Lung (tissue), 12 donors: Measurements from ENCODE around the gene IFTAP. TPM values are rescaled to one million over a fixed set of nuclear protein-coding genes. Genes with fewer than 3 reads are reported as not detected.
A peak's percentile ranks its signal among the peaks of the same experiment; 100 is the strongest.

Experiments used
- ATAC-seq: fragments of 200-7000 bp; cut with Tn5 transposase; one replicate; pipeline ENCODE4 v1.9.1; 2020; ENCODE audit warnings: moderate number of reproducible peaks; ENCODE audit not compliant: insufficient read depth, low FRiP score
- DNase-seq, 3 donors: peaks; one replicate each; pipeline ENCODE4 v3.0.0-alpha.2; 2013 to 2017
- H3K27ac ChIP-seq, 2 donors: one replicate each; pipeline ENCODE4 v1.5.1; 2013; ENCODE audit warnings: mild to moderate bottlenecking in 2 of 2, moderate library complexity in 2 of 2, control low read depth in 1 of 2, inconsistent platforms in 1 of 2, low read depth in 1 of 2, low read length in 1 of 2
- H3K27me3 ChIP-seq, 3 donors: one replicate each; pipeline ENCODE4 v1.5.1; 2013; ENCODE audit warnings: low read length in 2 of 3; ENCODE audit not compliant: control insufficient read depth in 3 of 3, insufficient read depth in 3 of 3
- H3K36me3 ChIP-seq, 4 donors: one replicate each; pipeline ENCODE4 v1.5.1; 2013; ENCODE audit warnings: low read length in 4 of 4, mild to moderate bottlenecking in 1 of 4, moderate library complexity in 1 of 4; ENCODE audit not compliant: control insufficient read depth in 4 of 4, insufficient read depth in 4 of 4
- H3K4me1 ChIP-seq, 5 donors: one replicate each; pipeline ENCODE4 v1.5.1; 2013; ENCODE audit warnings: low read length in 5 of 5, mild to moderate bottlenecking in 2 of 5, moderate library complexity in 1 of 5; ENCODE audit not compliant: control insufficient read depth in 5 of 5, insufficient read depth in 5 of 5
- H3K4me3 ChIP-seq: one replicate; pipeline ENCODE4 v1.5.1; 2013; ENCODE audit warnings: mild to moderate bottlenecking, control low read depth, moderate library complexity
- H3K9ac ChIP-seq, 2 donors: one replicate each; pipeline ENCODE4 v1.5.1; 2013; ENCODE audit warnings: low read length in 2 of 2, control low read depth in 1 of 2; ENCODE audit not compliant: insufficient read depth in 1 of 2
- H3K9me3 ChIP-seq, 4 donors: one replicate each; pipeline ENCODE4 v1.5.1; 2013; ENCODE audit warnings: low read length in 3 of 4, mild to moderate bottlenecking in 1 of 4, moderate library complexity in 1 of 4; ENCODE audit not compliant: control insufficient read depth in 4 of 4, insufficient read depth in 3 of 4
- WGBS, 2 donors: extraction: QIAGEN DNeasy Blood & Tissue Kit; methylation state at CpG; one replicate each; pipeline ENCODE4 v1.1.7; 2013; 5-methylcytosine and 5-hydroxymethylcytosine counted together
- polyA plus RNA-seq, 2 donors: library from polyadenylated mRNA; stranded (reverse); fragments of 200-250 nt; gene quantifications; one replicate each; pipeline ENCODE4 v1.2.1, GENCODE V29; 2013
- total RNA-seq, 2 donors: library from RNA; depleted of rRNA in 1 of 2; stranded (reverse); fragments of >200 nt in 1 of 2; gene quantifications; one replicate each; pipeline ENCODE4 v1.2.1, GENCODE V29; 2014 to 2021
- TF ChIP-seq, protein P1 (sequence below): IDR thresholded peaks from 2 replicates; pipeline ENCODE4 v1.5.1; 2012; ENCODE audit warnings: mild to moderate bottlenecking; ENCODE audit errors: control extremely low read depth, extremely low read depth
- donor health status: control.
- donor health status: control.
- donor health status: Bipolar disorder and iron deficiency.
- donor health status: healthy.
- donor health status: DM: yes; HTN: yes; CAD: no.

The IFTAP gene
- total and polyA plus RNA-seq, 4 donors = 17.7 to 36.1 (median 24.5) TPM

DNA sequence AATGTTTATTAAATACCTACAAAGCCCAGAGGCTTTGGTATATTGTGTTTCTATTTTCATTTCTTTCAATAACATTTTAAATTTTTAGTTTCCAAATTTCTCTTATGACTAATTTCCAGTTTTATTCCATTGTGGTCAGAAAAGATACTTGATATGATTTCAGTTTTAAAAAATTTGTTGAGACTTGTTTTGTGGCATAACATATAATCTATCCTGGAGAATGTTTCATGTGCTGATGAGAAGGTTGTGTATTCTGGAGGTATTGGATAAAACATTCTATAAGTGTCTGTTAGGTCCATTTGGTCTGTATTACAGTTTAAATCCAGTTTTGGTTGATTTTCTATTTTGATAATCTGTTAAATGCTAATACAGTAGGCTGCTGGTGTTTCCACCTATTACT lies 36.3 kb upstream of the IFTAP start:
- ATAC-seq (no peak), DNase-seq (no peak)
- Histone ChIP-seq H3K9me3 (peaks cover 0 to 2% (median 0%) of the 10 kb centered on the region in 4 donors), H3K9ac (no peak overlapping the region), H3K27me3 (no peaks in the 10 kb centered on the region), H3K27ac (no peak overlapping the region), H3K4me1 (no peaks in the 10 kb centered on the region), H3K4me3 (no peak overlapping the region), H3K36me3 (no peaks in the 10 kb centered on the region)
- TF ChIP-seq, protein P1, sequence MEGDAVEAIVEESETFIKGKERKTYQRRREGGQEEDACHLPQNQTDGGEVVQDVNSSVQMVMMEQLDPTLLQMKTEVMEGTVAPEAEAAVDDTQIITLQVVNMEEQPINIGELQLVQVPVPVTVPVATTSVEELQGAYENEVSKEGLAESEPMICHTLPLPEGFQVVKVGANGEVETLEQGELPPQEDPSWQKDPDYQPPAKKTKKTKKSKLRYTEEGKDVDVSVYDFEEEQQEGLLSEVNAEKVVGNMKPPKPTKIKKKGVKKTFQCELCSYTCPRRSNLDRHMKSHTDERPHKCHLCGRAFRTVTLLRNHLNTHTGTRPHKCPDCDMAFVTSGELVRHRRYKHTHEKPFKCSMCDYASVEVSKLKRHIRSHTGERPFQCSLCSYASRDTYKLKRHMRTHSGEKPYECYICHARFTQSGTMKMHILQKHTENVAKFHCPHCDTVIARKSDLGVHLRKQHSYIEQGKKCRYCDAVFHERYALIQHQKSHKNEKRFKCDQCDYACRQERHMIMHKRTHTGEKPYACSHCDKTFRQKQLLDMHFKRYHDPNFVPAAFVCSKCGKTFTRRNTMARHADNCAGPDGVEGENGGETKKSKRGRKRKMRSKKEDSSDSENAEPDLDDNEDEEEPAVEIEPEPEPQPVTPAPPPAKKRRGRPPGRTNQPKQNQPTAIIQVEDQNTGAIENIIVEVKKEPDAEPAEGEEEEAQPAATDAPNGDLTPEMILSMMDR = no peak

DNA sequence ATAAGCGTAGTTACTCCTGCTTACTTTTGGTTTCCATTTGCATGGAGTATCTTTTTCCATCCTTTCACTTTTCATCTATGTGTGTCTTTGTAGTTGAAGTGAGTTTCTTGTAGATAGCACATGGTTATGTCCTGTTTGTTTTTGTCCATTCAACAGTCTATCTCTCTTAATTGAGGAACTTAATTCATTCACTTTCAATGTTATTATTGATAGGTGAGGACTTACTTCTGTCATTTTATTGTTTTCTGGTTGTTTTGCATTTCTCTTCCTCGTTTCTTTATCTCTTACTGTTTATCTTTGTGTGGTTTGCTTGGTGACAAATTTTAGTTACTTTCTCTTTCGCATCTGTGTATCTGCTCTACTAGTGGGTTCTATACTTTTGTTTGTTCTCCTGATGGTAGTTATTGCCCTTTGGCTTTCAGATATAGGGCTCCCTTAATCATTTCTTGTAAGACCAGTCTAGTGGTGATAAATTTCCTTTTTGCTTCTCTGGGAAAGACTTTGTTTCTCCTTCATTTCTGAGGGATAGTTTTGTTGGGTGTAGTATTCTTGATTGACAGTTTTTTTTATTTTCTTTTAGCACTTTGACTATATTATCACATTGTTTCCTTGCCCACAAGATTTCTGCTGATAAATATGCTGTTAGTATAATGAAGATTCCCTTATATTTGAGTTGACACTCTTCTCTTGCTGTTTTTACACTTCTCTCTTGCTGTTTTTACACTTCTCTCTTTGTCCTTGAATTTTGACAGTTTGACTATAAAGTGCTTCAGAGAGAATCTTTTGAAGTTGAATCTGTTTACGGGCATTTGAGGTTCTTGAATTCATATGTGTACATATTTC lies 35.5 kb upstream of the IFTAP start:
- TF ChIP-seq, protein P1 = no peak
- DNase-seq (no peak), ATAC-seq (no peak)
- Histone ChIP-seq H3K4me3 (no peak overlapping the region), H3K27ac (no peak overlapping the region), H3K9me3 (peaks cover 0 to 2% (median 0%) of the 10 kb centered on the region in 4 donors), H3K36me3 (no peaks in the 10 kb centered on the region), H3K4me1 (peaks cover 0 to 1% (median 0%) of the 10 kb centered on the region in 5 donors), H3K9ac (no peak overlapping the region), H3K27me3 (no peaks in the 10 kb centered on the region)
- 61 to 68% methylated on average over 4 of the region's 4 CpGs for WGBS, 2 donors

DNA sequence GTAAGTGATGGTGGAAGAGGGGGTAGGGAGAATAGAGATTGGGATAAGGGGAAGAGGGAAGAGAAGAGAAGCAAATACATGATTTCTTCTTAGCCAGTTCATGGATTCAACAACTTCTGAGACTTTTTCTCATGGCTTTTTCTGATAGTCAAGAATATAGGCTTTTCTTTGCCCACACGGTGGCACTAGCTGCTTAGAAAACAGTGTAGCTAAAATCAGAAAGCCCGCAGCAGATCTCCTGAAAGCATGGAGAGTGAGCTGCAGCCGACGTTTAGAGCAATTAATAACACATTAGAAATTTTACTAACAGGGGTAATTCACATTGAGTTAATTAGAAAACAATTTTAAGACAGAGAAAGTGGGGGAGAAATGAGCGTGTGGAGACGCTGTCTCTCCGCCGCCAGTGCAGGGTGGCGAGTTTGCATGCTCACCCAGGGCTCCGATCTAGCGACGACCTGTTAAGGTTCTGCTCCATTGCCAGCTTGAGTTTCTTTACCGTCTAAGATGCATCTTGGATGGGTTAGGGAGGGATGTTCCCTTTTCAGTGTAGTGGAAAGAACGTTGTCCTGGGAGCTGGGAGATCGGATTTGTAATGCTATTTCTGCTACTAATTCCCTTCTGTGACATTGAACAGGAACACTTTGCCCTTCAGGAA lies 29.8 kb upstream of the IFTAP start:
- Histone ChIP-seq H3K9ac (peak overlapping the region in 1 of 2 donors; percentile 50), H3K9me3 (peaks cover 0 to 2% (median 0%) of the 10 kb centered on the region in 4 donors), H3K27ac (no peak overlapping the region), H3K4me3 (no peak overlapping the region), H3K27me3 (no peaks in the 10 kb centered on the region), H3K36me3 (no peaks in the 10 kb centered on the region), H3K4me1 (peaks cover 0 to 9% (median 0%) of the 10 kb centered on the region in 5 donors)
- TF ChIP-seq, protein P1 = peak; percentile 53
- ATAC-seq (no peak), DNase-seq (peak; percentile 77 to 92 (median 89))
- 3 to 7% methylated on average over 15 of the region's 15 CpGs for WGBS, 2 donors
